HCT116 (cell line): ENCODE results near the gene RNF128. TPM values are rescaled to one million over a fixed set of nuclear protein-coding genes. Genes with fewer than 3 reads are reported as not detected.

Source experiments
- ATAC-seq: fragments of 200-7000 bp; cut with Tn5 transposase; 2 replicates; pipeline ENCODE4 v1.9.1; 2020; ENCODE audit warnings: mild to moderate bottlenecking, moderate library complexity
- BruUV-seq: library from RNA; stranded (reverse); fragments of 400-500 nt; replicated peaks from 2 replicates; lab custom pipeline; 2021; lab: Mats Ljungman, UMichigan
- CTCF ChIA-PET: fragments of 300-600 bp; sonication (Branson Sonifier 250); formaldehyde crosslinking; loops from one replicate; lab custom pipeline; 2021; ENCODE audit warnings: antibody characterized with exemption; lab: Charles Lee
- POLR2A ChIA-PET: fragments of 300-600, 350-600 bp; sonication (Branson Sonifier 250); formaldehyde crosslinking; loops from one replicate; lab custom pipeline; 2021; ENCODE audit warnings: antibody characterized with exemption; lab: Charles Lee
- RAD21 ChIA-PET, 2 experiments: fragments of 300-600 bp; sonication (Branson Sonifier 250); formaldehyde crosslinking; loops; one replicate each; lab custom pipeline; 2023; ENCODE audit warnings: low total read pairs in 2 of 2; ENCODE audit not compliant: uncharacterized antibody in 2 of 2, unreplicated experiment in 2 of 2, low non-redundant PET in 1 of 2; lab: Charles Lee
- DNase-seq: peaks from one replicate; pipeline ENCODE4 v3.0.0-alpha.2; 2010; ENCODE audit warnings: low read depth, low spot score
- H2AFZ ChIP-seq: fragments of 200-600 bp; shearing (Covaris generic), sonication (generic); 2 replicates; pipeline ENCODE4 v1.6.1; 2017; ENCODE audit warnings: low read depth, mixed run types, mixed read lengths, antibody characterized with exemption, low read length; ENCODE audit not compliant: poor library complexity, severe bottlenecking
- H3K27ac ChIP-seq: 2 replicates; pipeline ENCODE4 v1.5.1; 2012; ENCODE audit warnings: low read depth, low read length
- H3K27me3 ChIP-seq: fragments of 200-600 bp; sonication (generic); 2 replicates; pipeline ENCODE4 v1.6.1; 2016; ENCODE audit warnings: mixed run types, low read length, mixed read lengths; ENCODE audit not compliant: insufficient read depth
- H3K36me3 ChIP-seq, 2 experiments: fragments of 200-500 bp in 1 of 2; fragments of 200-600 bp in 1 of 2; sonication (Bioruptor generic) in 1 of 2; sonication (generic) in 1 of 2; 2 replicates each; pipeline versions ENCODE4 v1.5.1 to v1.6.1; 2014 to 2016; ENCODE audit warnings: low read length in 2 of 2, inconsistent platforms in 1 of 2, mixed read lengths in 1 of 2, mixed run types in 1 of 2; ENCODE audit not compliant: insufficient read depth in 2 of 2, control insufficient read depth in 1 of 2
- H3K4me1 ChIP-seq, 2 experiments: fragments of 200-600 bp in 1 of 2; sonication (generic) in 1 of 2; 2 replicates each; pipeline versions ENCODE4 v1.5.1 to v1.6.1; 2012 to 2017; ENCODE audit warnings: low read length in 2 of 2, inconsistent platforms in 1 of 2, mild to moderate bottlenecking in 1 of 2, mixed read lengths in 1 of 2, mixed run types in 1 of 2, moderate library complexity in 1 of 2; ENCODE audit not compliant: insufficient read depth in 2 of 2, control insufficient read depth in 1 of 2
- H3K4me2 ChIP-seq: fragments of 200-600 bp; sonication (generic); 2 replicates; pipeline ENCODE4 v1.6.1; 2017; ENCODE audit warnings: mixed run types, low read length, mixed read lengths
- H3K4me3 ChIP-seq, 2 experiments: fragments of 200-600 bp in 1 of 2; sonication (generic) in 1 of 2; replicated peaks in 1 of 2; 2 replicates each; pipeline ENCODE4 v1.5.1; 2011 to 2016; ENCODE audit warnings: low read length in 2 of 2, control low read depth in 1 of 2, low read depth in 1 of 2, mild to moderate bottlenecking in 1 of 2, mixed read lengths in 1 of 2, mixed run types in 1 of 2
- H3K79me2 ChIP-seq: fragments of 200-600 bp; sonication (generic); 2 replicates; pipeline ENCODE4 v1.6.1; 2017; ENCODE audit warnings: mild to moderate bottlenecking, mixed run types, low read length, moderate library complexity, mixed read lengths; ENCODE audit not compliant: insufficient read depth
- H3K9ac ChIP-seq: fragments of 200-600 bp; sonication (generic); 2 replicates; pipeline ENCODE4 v1.6.1; 2016; ENCODE audit warnings: low read length, mixed read lengths
- H3K9me2 ChIP-seq: fragments of 200-600 bp; sonication (generic), shearing (Covaris generic); 2 replicates; pipeline ENCODE4 v1.6.1; 2017; ENCODE audit warnings: mixed run types, mild to moderate bottlenecking, moderate library complexity; ENCODE audit not compliant: insufficient read depth
- H3K9me3 ChIP-seq, 2 experiments: fragments of 200-500 bp in 1 of 2; fragments of 200-600 bp in 1 of 2; sonication (Bioruptor generic) in 1 of 2; sonication (generic) in 1 of 2; 2 replicates each; pipeline ENCODE4 v1.6.1; 2014 to 2017; ENCODE audit warnings: low read length in 2 of 2, mixed read lengths in 2 of 2, inconsistent platforms in 1 of 2, low read depth in 1 of 2, mild to moderate bottlenecking in 1 of 2, mixed run types in 1 of 2, moderate library complexity in 1 of 2; ENCODE audit not compliant: control insufficient read depth in 1 of 2, insufficient read depth in 1 of 2
- H4K20me1 ChIP-seq: fragments of 200-600 bp; sonication (generic), shearing (Covaris generic); 2 replicates; pipeline ENCODE4 v1.6.1; 2017; ENCODE audit warnings: mixed run types, mild to moderate bottlenecking, moderate library complexity; ENCODE audit not compliant: insufficient read depth
- CTCF ChIP-seq, 3 experiments: fragments of 200-600 bp in 1 of 3; sonication (generic) in 1 of 3; IDR thresholded peaks in 2 of 3; conservative IDR thresholded peaks in 1 of 3; 2 replicates each; pipeline ENCODE4 v1.5.1; 2012 to 2017; ENCODE audit warnings: low read depth in 2 of 3, low read length in 2 of 3, antibody characterized with exemption in 1 of 3, borderline replicate concordance in 1 of 3, control low read depth in 1 of 3, mild to moderate bottlenecking in 1 of 3, mixed read lengths in 1 of 3, mixed run types in 1 of 3, moderate library complexity in 1 of 3; ENCODE audit not compliant: insufficient read depth in 1 of 3
- ELF1 ChIP-seq: IDR thresholded peaks from 2 replicates; pipeline ENCODE4 v1.6.1; 2012; ENCODE audit warnings: low read depth, borderline replicate concordance
- MAX ChIP-seq: IDR thresholded peaks from 2 replicates; pipeline ENCODE4 v1.6.1; 2012
- POLR2AphosphoS5 ChIP-seq: IDR thresholded peaks from 2 replicates; pipeline ENCODE4 v1.6.1; 2011; ENCODE audit warnings: mild to moderate bottlenecking, low read depth, low read length, moderate library complexity
- ZBTB33 ChIP-seq: IDR thresholded peaks from 2 replicates; pipeline ENCODE4 v1.6.1; 2011; ENCODE audit warnings: mild to moderate bottlenecking, low read length, moderate library complexity; ENCODE audit not compliant: insufficient replicate concordance; ENCODE audit errors: extremely low read depth
- intact Hi-C: fragments of 100-400 bp; cut with micrococcal nuclease; formaldehyde crosslinking; loops from 2 replicates; pipeline ENCODE4 v1.10.0; 2022
- total RNA-seq: library from RNA; stranded (reverse); gene quantifications from one replicate; pipeline ENCODE4 v1.2.1, GENCODE V29; 2021; ENCODE audit not compliant: unreplicated experiment

The RNF128 gene
- total RNA-seq, 1 experiment from 2014 or later: 5.8 TPM

GRCh38 chrX:106742193-106742592 lies 15.7 kb downstream of the RNF128 start:
- H3K9me3 ChIP-seq: no peaks in the 10 kb centered on the region
- no peak overlapping the region for H3K27ac ChIP-seq
- RAD21 ChIA-PET: no interaction called here
- POLR2A ChIA-PET: no interaction called here
- no peak overlapping the region for H3K4me3 ChIP-seq
- BruUV-seq: no TSS peak
- TF ChIP-seq CTCF (IDR thresholded peaks at IDR 0.05 in 2 of 3, conservative IDR thresholded peaks at IDR 0.05 in 1 of 3; ENCODE audit: borderline replicate concordance in 1 of 3, insufficient read depth in 1 of 3, low read depth in 2 of 3, low read length in 2 of 3) (no peak), MAX (no peak), POLR2AphosphoS5 (no peak), ELF1 (no peak), ZBTB33 (no peak)
- peaks cover 0 to 15% of the 10 kb centered on the region in 2 experiments; a peak in 2 of 4 replicates for H3K4me1 ChIP-seq
- intact Hi-C loops: no loop called here
- no peaks in the 10 kb centered on the region for H4K20me1 ChIP-seq
- H3K79me2 ChIP-seq: no peaks in the 10 kb centered on the region
- H3K36me3 ChIP-seq: no peaks in the 10 kb centered on the region
- ATAC-seq: no peak
- no peaks in the 10 kb centered on the region for H3K9me2 ChIP-seq
- no peak overlapping the region for H2AFZ ChIP-seq
- no peaks in the 10 kb centered on the region for H3K27me3 ChIP-seq
- DNase-seq: no peak
- H3K4me2 ChIP-seq: no peak overlapping the region; the same call in 1 of the 2 replicates
- no peak overlapping the region for H3K9ac ChIP-seq
- CTCF ChIA-PET: no interaction called here
